Nephron progenitor cell (in vitro differentiated cells): ENCODE data around the gene IFIT1.
"Not testable (repeated sequence)": the region's sequence is repeated elsewhere in the genome, so short reads cannot be mapped to it uniquely, and the experiment has no call there.

Source experiments
- DNase-seq: peaks from one replicate; pipeline ENCODE4 v3.0.0; 2021
- H3K27ac Mint-ChIP-seq: 2 replicates; pipeline ENCODE4 v1.8.0; 2021; ENCODE audit warnings: mild to moderate bottlenecking, moderate library complexity, mixed read lengths
- H3K27me3 Mint-ChIP-seq: 2 replicates; pipeline ENCODE4 v1.8.0; 2021; ENCODE audit warnings: mild to moderate bottlenecking, low read depth, mixed read lengths; ENCODE audit not compliant: poor library complexity
- H3K36me3 Mint-ChIP-seq: 2 replicates; pipeline ENCODE4 v1.8.0; 2021; ENCODE audit warnings: low read depth, mixed read lengths
- H3K4me1 Mint-ChIP-seq: 2 replicates; pipeline ENCODE4 v1.8.0; 2021; ENCODE audit warnings: mixed read lengths
- H3K4me3 Mint-ChIP-seq: 2 replicates; pipeline ENCODE4 v1.8.0; 2021; ENCODE audit warnings: mild to moderate bottlenecking, moderate library complexity, mixed read lengths
- H3K9me3 Mint-ChIP-seq: 2 replicates; pipeline ENCODE4 v1.8.0; 2021; ENCODE audit warnings: mild to moderate bottlenecking, moderate library complexity, mixed read lengths
- CTCF ChIP-seq: fragments of 200-600 bp; sonication (generic); IDR thresholded peaks from 2 replicates; pipeline ENCODE4 v1.5.0; 2021; ENCODE audit warnings: antibody characterized with exemption

IFIT1 gene

GRCh38 chr10:89389254-89389653, 3.2 kb upstream of the IFIT1 start:
- Mint-ChIP-seq H3K4me3 (no peak overlapping the region), H3K36me3 (no peaks in the 10 kb centered on the region), H3K9me3 (no peaks in the 10 kb centered on the region), H3K27ac (no peak overlapping the region), H3K4me1 (peaks cover 15% of the 10 kb centered on the region), H3K27me3 (peaks cover 3% of the 10 kb centered on the region)
- DNase-seq, result no peak
- TF ChIP-seq CTCF, result no peak

- Mint-ChIP-seq H3K4me3 (no peak overlapping the region), H3K27ac (peak overlapping the region; percentile 56), H3K4me1 (peaks cover 10% of the 10 kb centered on the region), H3K36me3 (no peaks in the 10 kb centered on the region), H3K9me3 (no peaks in the 10 kb centered on the region), H3K27me3 (peaks cover 3% of the 10 kb centered on the region)
- DNase-seq, result no peak
- no peak for TF ChIP-seq CTCF
Measured at GRCh38 chr10:89390476-89391225, 1.8 kb upstream of the IFIT1 start.

GRCh38 chr10:89391226-89391576, 1.2 kb upstream of the IFIT1 start:
- H3K27ac Mint-ChIP-seq, result not testable (repeated sequence)

GRCh38 chr10:89392974-89393373, 551 bp downstream of the IFIT1 start:
- Mint-ChIP-seq H3K4me3 (peak overlapping the region; percentile 78), H3K9me3 (peaks cover 15% of the 10 kb centered on the region), H3K36me3 (peaks cover 7% of the 10 kb centered on the region), H3K27ac (no peak overlapping the region), H3K4me1 (peaks cover 10% of the 10 kb centered on the region), H3K27me3 (peaks cover 3% of the 10 kb centered on the region)
- DNase-seq, result no peak
- no peak for TF ChIP-seq CTCF

More at GRCh38 chr10:89391226-89391576, 1.2 kb upstream of the IFIT1 start:
- not testable (repeated sequence) for H3K4me3 Mint-ChIP-seq, H3K27me3 Mint-ChIP-seq, DNase-seq, H3K9me3 Mint-ChIP-seq, H3K36me3 Mint-ChIP-seq
- H3K4me1 Mint-ChIP-seq, result peaks cover 10% of the 10 kb centered on the region

GRCh38 chr10:89393898-89394297, 1.5 kb downstream of the IFIT1 start:
- H3K4me3 Mint-ChIP-seq, result no peak overlapping the region
- no peak overlapping the region for H3K27ac Mint-ChIP-seq
- H3K27me3 Mint-ChIP-seq, result no peaks in the 10 kb centered on the region
- H3K4me1 Mint-ChIP-seq, result peaks cover 10% of the 10 kb centered on the region
- H3K36me3 Mint-ChIP-seq, result peaks cover 12% of the 10 kb centered on the region
- no peak for DNase-seq
- peaks cover 25% of the 10 kb centered on the region for H3K9me3 Mint-ChIP-seq
- no peak for TF ChIP-seq CTCF

GRCh38 chr10:89395141-89395540, 2.7 kb downstream of the IFIT1 start:
- no peaks in the 10 kb centered on the region for H3K27me3 Mint-ChIP-seq

More at GRCh38 chr10:89395141-89395540, 2.7 kb downstream of the IFIT1 start:
- H3K27ac Mint-ChIP-seq, result no peak overlapping the region
- peaks cover 30% of the 10 kb centered on the region for H3K9me3 Mint-ChIP-seq
- DNase-seq, result no peak
- peaks cover 25% of the 10 kb centered on the region for H3K36me3 Mint-ChIP-seq
- H3K4me3 Mint-ChIP-seq, result no peak overlapping the region
- no peak for TF ChIP-seq CTCF
- peaks cover 10% of the 10 kb centered on the region for H3K4me1 Mint-ChIP-seq
